ENCODE results near the gene LRRC43.
"Not testable (repeated sequence)": the region's sequence is repeated elsewhere in the genome, so short reads cannot be mapped to it uniquely, and the experiment has no call there.

LRRC43 gene

DNA sequence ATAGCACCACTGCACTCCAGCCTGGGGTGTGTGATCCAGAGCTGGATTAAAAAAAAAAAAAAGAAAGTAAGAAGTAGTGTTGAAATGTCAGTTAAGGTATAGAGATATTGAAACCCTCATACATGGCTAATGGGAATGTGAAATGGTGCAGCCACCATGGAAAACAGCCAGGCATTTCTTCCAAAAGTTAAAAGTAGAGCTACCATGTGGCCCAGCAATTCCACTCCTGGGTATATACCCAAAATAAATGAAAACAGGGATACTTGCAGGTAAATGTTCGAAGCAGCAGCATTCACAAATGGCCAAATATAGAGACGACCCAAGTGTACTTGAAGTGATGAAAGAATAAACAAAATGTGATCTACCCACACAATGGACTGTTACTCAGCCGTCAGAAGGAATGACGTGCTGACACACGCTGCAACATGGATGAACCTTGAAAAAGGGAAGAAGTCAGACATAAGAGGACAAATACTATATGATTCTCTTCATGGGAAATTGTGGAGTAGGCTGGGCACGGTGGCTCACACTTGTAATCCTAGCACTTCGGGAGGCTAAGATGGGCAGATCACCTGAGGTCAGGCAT, 24.1 kb upstream of the LRRC43 start:
- FAIRE-seq: no peak

DNA sequence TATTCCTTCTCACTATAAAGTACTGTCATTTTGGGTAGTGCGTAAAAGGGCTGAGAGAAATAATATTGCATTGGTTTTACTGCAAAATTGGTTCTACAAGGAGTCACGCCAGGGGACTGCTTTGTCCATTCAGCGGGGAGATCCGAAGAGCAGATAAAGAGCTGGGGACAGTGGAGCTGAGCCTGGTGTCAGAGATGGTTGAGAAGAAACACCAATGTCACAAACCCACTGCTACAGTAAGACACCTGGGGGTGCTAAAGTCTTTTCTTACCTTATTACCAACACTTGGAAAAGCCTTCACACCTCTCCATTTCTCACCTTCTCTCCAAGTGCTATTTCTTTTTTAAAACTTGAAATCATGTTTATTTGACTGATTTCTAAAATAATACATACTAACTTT, 23.0 kb upstream of the LRRC43 start:
- FAIRE-seq: no peak

DNA sequence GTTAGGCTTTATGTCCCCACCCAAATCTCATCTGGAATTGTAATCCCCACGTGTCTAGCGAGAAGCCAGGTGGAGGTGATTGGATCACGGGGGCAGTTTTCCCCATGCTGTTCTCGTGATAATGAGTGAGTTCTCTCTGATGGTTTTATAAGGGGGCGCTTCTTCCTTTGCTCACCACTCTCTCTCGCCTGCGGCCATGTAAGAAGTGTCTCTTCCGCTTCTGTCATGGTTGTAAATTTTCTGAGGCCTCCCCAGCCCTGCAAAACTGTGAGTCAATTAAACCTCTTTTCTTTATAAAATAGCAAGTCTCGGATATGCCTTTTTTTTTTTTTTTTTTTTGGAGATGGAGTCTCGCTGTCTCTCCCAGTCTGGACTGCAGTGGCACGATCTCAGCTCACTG, 22.2 kb upstream of the LRRC43 start:
- FAIRE-seq: no peak

DNA sequence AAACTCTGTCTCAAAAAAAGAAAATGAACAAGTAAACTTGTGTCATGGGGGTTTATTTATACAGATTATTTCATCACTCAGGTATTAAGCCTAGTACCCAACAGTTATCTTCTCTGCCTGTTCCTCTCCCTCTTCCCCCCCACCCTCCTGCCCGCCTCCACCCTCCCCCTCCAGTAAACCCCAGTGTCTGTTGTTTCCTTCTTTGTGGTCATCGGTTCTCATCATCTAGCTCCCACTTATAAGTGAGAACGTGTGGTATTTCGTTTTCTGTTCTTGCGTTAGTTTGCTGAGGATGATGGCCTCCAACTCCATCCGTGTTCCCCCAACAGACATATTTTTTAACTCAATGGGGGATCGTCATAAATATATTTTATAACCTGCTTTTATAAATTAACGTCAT, 21.2 kb upstream of the LRRC43 start:
- FAIRE-seq: no peak

DNA sequence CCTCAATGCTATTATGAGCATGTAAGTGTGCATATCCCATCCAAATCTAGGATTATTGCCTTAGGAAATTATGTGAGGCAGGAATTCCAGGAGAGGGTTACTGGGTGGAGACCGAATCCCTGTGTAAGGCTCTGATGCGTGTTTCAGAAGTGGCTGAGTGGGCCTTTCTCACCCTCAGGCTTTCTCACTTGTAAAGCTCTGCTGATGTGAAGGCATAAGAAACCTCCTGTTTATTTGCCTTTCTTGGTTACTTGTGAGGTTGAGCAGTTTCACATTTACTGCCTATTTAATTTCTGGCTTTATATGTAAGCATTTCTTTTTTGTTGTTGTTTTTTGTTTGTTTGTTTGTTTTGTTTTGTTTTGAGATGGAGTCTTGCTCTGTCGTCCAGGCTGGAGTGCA, 19.9 kb upstream of the LRRC43 start:
- FAIRE-seq: no peak

DNA sequence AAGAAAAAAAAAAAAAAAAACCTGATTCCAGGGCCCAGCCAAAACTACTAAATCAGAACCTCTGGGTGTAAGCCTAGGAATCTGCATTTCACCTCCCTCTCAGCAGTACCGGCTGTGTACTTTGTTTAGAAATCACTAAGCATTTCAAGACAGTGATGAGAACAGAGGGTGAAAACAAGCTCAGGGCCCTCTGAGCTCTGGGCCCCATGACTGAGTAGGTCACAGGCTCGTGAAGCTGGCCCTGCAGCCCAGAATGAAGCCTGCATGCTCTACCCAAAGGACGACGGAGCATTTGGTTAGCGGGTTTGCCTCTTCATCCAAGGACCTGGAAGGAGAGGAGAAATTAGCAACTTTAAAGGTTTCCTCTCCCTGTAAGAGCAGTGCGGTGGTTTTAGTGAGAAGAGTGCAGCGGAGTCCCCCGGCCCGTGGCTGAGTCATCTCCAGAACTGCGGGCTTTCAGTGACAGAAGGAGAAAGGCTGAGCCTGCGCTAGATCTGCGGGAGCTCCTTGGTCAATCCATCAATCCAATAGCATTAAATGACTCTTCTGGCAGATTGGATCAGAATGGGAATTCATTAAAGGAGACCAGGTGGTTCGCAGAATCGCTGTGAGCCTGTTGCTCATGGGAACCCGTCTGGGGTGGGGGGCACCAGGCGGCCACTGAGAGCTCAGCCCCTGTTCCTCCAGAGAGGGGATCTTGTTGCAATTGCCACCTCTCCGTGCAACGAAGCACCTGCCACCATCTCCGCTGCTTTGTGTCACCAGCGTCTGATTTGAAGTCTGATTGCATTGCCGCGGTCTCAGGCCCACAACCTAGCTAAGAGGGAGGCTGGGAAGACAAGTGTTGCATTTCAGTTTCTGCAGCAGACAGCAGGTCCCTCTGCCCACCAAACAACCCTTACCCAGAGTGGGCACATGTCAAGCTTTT, 16.2 kb upstream of the LRRC43 start:
- no peak for FAIRE-seq

DNA sequence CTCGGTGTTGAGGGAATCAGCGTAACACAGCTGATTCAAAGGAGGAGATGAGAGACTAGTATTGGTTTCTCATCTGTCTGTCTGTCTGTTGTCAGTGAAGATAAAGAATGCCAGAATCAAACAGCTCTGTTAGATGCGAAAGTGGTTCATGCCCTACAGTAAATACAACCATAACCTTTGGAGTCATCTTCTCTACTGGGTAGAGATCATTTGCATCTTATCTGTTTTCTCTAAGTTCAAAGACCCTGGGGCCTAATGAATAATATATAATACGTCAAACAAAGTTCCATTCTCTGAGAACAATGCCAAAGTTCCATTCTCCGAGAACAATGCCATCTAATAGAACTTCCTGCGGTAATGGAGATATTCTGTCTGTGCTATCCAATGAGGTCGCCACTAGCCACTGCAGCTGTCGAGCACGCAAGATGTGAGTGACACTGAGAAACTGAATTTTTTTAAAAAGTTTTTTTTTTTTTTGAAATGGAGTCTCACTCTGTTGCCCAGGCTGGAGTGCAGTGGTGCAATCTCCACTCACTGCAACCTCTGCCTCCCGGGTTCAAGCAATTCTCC, 15.5 kb upstream of the LRRC43 start:
- FAIRE-seq: no peak

DNA sequence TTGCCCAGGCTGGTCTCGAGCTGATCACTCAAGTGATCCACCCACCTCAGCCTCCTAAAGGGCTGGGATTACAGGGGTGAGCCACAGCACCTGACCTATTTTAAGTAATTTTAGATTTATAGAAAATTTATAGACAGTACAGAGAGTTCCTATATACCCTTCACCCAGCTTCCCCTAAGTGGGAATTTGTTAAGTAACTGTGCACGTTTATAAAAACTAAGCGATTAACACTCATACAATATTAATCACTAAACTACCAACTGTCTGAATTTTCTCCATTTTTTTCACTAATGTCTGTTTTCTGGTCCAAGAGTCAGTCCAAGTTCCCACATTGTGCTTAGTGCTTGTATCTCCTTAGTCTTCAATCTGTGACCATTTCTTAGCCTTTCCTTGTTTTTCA, 14.4 kb upstream of the LRRC43 start:
- FAIRE-seq: no peak

DNA sequence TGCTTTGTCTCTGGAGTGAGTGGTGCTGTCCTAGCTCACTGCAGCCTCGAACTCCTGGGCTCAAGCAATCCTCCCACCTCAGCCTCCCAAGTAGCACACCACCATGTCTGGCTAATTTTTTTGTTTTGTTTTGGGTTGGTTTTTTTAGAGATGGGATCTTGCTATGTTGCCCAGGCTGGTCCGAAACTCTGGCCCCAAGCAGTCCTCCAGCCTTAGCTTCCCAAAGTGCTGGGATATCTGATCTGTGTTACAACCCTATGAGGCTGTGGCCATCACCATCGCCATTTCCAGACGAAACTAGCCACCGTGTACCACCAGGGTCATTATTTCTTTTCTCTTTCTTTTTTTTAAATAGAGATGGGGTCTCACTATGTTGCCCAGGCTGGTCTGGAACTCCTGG, 11.5 kb upstream of the LRRC43 start:
- FAIRE-seq: no peak

DNA sequence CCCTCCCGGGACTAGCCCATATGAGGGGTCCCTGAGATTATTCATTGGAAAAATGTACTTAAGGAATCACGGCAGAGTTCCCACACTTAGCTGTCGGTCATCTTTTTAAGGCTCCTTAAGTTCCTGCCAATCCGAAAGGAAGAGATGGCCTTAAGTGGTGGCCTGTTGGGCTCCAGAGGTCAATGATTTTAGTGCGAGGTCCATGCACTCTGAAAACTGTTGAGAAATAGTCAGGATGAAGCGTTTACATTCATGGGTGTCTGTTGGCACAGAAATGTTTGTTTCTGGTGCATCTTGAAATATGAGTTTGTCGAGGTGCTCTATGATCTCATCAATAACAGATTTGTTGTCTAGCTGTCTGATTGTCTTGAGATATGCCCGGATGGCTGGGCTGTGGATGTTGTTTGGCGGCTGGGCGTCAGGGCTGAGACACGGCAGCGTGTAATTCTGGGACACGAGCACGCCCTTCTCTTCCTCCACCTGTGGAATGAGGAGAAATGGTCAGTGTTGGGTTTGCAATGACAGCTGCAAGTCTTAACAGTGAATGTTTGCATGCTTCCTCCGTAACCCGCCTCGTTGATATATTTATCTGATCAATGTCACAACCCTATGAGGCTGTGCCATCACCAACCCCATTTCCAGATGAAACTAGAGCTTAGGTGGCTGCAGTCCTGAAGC, 10.5 kb upstream of the LRRC43 start:
- no peak for FAIRE-seq

DNA sequence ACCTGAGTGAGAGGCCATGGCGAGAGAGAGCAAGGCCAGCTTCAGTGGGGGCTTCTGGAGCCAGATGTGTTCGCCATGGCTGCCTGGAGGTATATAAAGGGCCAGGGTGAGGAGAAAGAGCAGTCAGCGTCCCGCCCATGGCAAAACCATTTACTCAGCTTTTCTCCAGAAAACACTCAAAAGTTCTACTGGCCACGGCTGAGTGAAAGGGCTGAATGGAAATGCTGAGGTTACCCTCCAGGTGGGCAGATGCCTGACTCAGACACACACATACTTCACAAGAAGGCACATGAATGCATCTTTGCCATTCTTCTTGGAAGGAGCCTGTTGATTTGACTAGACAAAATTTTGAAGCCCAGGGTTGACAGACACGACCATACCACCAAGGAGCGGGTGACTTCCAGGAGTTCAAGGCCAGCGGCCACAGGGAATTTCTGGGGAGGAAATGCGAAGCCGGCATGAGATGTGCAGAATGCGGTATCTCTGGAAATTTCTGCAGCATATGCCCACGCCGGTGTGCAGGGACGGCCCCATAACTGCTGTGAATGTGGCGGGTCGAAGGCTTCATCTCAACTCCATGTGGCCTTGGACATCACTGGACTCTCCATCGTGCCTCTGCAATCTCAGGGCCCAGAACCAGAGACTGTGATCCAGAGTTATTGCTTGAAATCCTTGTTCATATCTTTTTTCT, 8.6 kb upstream of the LRRC43 start, which contains the start of gene IL31:
Gene IL31 (minus strand): TSS at position 67 of the 691 bp plus-strand sequence. CDS start 49 bp downstream, at position 18.
- no peak for FAIRE-seq

DNA sequence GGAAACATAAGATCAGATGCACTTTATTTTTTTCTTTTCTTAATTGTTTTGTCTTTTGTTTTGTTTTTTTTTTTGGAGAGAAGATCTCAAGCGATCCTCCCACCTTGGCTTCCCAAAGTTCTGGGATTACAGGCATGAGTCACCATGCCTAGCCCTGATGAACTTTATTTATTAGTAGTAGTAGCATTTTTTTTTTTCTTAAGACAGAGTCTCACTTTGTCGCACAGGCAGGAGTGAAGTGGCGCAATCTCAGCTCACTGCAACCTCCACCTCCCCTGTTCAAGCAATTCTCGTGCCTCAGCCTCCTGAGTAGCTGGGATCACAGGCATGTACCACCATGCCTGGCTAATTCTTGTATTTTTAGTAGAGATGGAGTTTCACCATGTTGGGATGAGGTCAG, 6.5 kb upstream of the LRRC43 start:
- not testable (repeated sequence) for FAIRE-seq

DNA sequence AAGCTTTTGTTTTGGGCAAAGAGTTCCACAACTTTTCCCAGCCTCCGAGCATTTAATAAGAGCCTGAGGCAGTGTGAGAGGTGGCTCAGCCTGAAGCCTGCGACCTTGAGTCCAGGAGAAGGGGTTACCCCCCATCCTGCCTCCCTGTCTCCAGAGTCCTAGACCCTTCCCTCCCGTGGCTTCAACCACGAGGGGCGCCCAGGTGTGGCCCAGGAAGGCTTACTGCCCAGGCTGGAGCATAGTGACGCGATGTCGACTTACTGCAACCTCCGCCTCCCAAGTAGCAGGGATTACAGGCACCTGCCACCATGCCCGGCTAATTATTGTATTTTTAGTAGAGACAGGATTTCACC, 641 bp downstream of the LRRC43 start:
- FAIRE-seq: no peak

DNA sequence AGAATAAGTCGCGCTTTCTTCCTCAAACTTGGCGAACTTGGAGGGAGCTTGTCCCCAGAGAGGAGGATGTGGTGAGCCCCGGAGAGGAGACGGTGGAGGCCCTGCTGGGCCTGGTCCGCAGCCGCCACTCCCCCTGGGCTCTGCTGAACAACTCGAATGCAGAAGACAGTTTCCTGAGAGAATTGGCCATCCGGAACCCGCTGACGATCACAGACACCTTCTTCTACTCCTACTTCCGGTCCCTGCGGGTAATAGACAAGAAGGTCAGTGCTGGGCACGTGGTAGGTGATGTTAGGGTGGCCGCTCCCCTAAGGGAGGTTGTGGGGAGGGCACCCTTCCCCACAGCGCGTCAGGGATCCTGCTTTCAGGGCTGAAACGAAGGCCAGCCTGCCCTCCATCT, 1.6 kb downstream of the LRRC43 start:
- no peak for FAIRE-seq

DNA sequence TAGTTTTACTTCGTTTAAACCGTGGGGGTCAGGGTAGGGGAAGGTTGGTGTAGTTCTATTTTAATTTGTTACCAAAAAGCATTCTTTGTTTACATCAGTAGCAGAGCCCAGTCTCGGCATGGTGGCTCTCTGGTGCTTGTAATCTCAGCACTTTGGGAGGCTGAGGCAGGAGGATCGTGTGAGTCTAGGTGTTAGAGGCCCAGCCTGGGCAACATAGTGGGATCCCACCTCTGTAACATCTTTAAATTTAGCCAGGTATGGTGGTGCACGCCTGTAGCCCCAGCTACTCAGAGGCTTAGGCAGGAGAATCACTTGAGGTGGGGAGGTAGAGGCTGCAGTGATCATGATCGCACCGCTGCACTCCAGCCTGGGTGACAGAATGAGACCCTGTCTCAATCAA, 2.2 kb downstream of the LRRC43 start:
- no peak for FAIRE-seq

DNA sequence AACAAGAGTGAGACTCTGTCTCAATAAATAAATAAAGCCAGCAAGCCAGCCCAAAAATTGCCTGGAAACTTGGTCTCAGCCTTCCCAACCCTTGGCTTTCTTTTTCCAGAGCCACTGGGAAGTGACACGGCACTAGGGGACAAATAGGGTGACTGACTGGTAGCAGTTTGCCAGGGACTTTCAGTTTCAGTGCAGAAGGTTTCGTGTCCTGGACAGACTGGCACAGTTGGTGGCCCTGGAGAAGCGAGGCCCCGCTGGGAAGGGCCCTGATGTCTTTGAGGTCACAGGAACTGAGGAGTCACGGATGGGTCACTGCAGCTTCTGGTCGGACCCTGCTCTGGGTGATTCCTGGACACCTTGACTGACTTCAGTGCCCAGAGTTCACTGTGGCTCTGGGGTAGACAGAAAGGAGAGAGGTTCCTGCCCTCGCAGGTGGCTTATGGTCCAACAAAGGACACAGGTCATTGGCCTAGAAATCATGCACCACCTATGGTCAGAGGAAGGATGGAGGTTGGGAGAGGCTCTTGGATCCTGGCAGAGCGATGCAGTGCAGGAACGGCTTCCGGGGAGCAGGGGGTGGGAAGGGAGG, 2.7 kb downstream of the LRRC43 start:
- FAIRE-seq: no peak

DNA sequence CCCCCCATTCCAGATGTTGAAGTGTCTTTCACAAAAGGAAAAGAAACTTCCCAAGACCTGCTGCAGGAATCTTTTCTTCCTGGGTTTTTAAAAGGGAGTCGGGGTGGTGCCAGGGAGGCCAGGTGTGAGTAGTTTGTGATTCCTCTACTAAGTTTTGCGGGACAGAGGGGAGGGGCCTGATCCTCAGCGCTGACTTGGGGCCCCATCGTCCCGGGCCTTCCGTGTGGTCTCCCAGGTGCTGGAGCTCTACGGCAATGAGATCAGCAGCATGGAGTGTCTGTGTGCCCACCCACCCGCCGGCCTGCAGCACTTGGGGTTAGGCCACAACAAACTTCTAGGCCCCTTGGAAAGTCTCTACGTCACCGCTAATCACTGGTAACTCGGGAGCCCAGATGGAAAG, 4.5 kb downstream of the LRRC43 start:
- FAIRE-seq: no peak

DNA sequence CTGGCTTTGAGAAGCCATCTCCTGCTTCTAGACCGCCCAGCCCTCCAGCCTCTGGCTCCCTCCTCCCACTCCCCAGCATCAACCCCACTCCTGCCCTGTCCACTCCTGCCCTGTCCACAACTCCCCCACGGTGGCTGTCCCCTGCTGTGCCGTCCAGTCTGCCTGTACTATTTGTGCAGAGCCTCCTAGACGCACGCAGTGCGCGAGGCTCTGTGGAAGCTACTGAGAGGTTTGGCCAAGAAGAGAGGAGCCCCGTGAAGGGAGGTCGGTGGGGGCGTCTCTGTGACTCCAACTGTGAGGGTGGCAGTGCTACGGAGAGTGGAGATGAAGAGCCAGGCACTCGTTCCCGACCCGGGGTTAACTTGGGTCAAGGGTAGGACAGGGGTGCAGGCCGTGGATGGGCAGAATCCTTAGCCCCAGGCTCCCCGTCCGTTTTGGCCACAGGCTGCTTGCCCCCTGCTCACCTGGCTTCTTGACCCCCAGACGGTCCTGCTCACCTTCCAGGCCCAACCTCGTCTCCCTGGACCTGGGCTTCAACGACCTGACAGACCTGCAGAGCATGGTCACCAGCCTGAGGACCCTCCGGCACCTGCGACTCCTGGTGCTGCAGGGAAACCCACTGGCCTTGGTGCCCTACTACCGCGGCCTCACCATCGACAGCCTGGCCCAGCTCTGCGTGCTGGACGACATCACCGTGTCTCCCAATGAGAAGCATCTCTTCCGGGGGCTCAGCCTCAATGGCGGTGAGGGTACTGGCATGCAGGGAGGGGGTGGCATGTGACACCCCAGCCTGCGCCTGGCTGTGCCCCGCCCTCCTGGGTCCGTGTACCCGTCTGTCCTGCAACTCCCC, 6.9 kb downstream of the LRRC43 start:
- no peak for FAIRE-seq

DNA sequence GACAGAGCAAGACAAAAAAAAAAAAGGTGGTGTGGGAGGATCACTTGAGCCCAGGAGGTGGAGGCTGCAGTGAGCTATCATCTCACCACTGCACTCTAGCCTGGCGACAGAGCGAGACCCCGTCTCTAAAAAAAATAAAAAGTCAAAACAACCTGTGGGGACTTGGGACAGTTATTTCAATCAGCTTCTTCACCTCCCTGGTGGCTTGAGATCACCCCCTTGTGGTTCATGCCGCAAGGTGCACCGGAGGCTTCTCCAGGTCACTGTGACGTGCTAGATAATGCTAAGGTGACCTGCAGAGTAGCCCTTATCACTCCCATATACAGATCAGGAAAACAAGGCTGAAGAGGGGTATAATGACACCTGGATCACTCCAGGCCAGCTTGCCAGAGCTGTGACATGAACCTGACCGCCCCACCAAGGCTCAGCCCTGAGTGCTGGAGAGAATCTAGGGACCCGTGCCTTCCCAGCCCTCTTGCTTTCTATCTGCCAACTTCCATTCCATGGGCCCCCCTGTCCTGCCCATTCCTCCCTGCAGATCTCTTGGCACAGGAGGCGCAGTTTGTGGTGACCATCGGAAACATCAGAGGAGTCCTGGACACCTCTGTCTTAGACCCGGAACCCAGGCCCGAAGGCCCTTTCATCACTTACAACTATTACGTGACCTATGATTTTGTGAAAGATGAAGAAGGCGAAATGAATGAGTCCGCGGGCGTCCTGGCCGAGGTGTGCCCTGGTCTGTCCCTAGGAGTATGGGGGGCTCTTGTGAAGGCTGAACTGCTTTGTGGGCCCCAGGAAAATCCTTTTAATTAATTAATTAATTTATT, 8.1 kb downstream of the LRRC43 start:
- no peak for FAIRE-seq

DNA sequence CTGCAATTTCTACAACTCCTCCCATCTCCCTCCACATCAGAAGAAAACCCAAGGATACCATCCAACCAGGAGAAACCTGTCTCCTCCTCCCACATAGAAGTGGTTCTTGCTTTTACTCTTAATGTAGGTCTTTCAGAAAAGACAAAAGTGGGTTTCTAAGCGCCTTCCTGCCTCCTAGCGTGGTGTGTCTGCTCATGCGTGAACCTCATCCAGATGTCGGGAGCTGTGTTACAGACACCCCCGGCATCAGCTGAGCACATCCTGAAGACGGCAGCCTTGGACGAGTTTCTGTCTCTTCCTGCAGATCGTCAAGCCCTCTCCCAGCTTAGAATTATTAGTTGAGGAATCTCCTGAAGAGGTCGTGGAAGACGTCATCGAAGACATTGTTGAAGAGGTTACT, 9.5 kb downstream of the LRRC43 start:
- no peak for FAIRE-seq

DNA sequence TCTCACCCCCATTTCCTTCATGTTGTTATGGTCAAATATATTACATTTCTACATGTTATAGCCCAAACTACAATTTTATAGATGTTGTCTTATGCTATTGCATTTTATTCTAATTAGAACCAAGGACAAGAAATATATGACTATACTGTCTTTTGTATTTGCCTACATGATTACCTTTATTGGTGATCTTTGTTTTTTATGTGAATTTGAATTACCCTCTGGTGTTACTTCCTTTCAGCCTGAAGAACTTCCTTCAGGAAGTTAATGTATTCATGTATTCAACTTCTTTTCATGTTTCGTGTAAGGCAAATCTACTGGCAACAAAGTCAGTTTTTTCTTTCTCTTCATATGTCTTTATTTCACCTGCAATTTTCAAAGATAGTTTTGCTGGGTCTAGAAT, 11.9 kb downstream of the LRRC43 start:
- no peak for FAIRE-seq

Measured in TTC549 (cell line).